SK-N-SH treated with all-trans-retinoic acid at 6 μM for 48 hours (cell line): ENCODE measurements around the gene CYP2R1.

Experiments used
- ATAC-seq: fragments of 200-7000 bp; cut with Tn5 transposase; 3 replicates; pipeline ENCODE4 v1.9.1; 2020; ENCODE audit warnings: mild to moderate bottlenecking, moderate library complexity
- ARNTL ChIP-seq: fragments of 450-650 bp; formaldehyde crosslinking; IDR thresholded peaks from 2 replicates; pipeline ENCODE4 v1.5.0; 2020; ENCODE audit warnings: low read depth, mild to moderate bottlenecking, moderate library complexity, borderline replicate concordance
- BACH2 ChIP-seq: fragments of 250-450 bp; sonication (Bioruptor Pico); IDR thresholded peaks from 2 replicates; pipeline ENCODE4 v1.9.0; 2021; ENCODE audit warnings: mild to moderate bottlenecking, borderline replicate concordance
- CSDC2 ChIP-seq: fragments of 250-450 bp; sonication (Bioruptor Pico); IDR thresholded peaks from 2 replicates; pipeline ENCODE4 v1.5.0; 2020; ENCODE audit warnings: mild to moderate bottlenecking, moderate library complexity
- CSRNP3 ChIP-seq: fragments of 250-450 bp; sonication (Bioruptor Pico); IDR thresholded peaks from 2 replicates; pipeline ENCODE4 v1.5.1; 2021; ENCODE audit warnings: mild to moderate bottlenecking, moderate library complexity
- ESRRG ChIP-seq: fragments of 250-450 bp; sonication (Bioruptor Pico); IDR thresholded peaks from 2 replicates; pipeline ENCODE4 v1.6.1; 2021; ENCODE audit warnings: mild to moderate bottlenecking
- GLIS3 ChIP-seq: fragments of 250-450 bp; sonication (Bioruptor Pico); IDR thresholded peaks from 2 replicates; pipeline ENCODE4 v1.5.0; 2020; ENCODE audit warnings: mild to moderate bottlenecking, moderate library complexity
- ISL1 ChIP-seq: fragments of 250-450 bp; sonication (Bioruptor Pico); IDR thresholded peaks from 2 replicates; pipeline ENCODE4 v2.1.2; 2022; ENCODE audit warnings: mild to moderate bottlenecking, moderate library complexity
- OSR1 ChIP-seq: fragments of 250-450 bp; sonication (Bioruptor Pico); IDR thresholded peaks from 2 replicates; pipeline ENCODE4 v1.8.0; 2022; ENCODE audit warnings: moderate library complexity, mild to moderate bottlenecking, inconsistent platforms
- POU6F1 ChIP-seq: fragments of 250-450 bp; sonication (Bioruptor Pico); IDR thresholded peaks from 2 replicates; pipeline ENCODE4 v1.8.0; 2021; ENCODE audit warnings: low read depth, mild to moderate bottlenecking, moderate library complexity, borderline replicate concordance
- PPARA ChIP-seq: fragments of 250-450 bp; sonication (Bioruptor Pico); IDR thresholded peaks from 2 replicates; pipeline ENCODE4 v1.5.0; 2020; ENCODE audit warnings: mild to moderate bottlenecking, borderline replicate concordance
- RARB ChIP-seq: fragments of 250-450 bp; sonication (Bioruptor Pico); IDR thresholded peaks from 2 replicates; pipeline ENCODE4 v1.8.0; 2021; ENCODE audit warnings: mild to moderate bottlenecking, moderate library complexity
- SNAI2 ChIP-seq: fragments of 250-450 bp; sonication (Bioruptor Pico); IDR thresholded peaks from 2 replicates; pipeline ENCODE4 v1.5.0; 2020; ENCODE audit warnings: mild to moderate bottlenecking, moderate library complexity
- TCF4 ChIP-seq: fragments of 250-450 bp; sonication (Bioruptor Pico); IDR thresholded peaks from 2 replicates; pipeline ENCODE4 v1.8.0; 2021; ENCODE audit warnings: mild to moderate bottlenecking, moderate library complexity, borderline replicate concordance
- TOX ChIP-seq: fragments of 250-450 bp; sonication (Bioruptor Pico); IDR thresholded peaks from 2 replicates; pipeline ENCODE4 v1.8.0; 2021; ENCODE audit warnings: mild to moderate bottlenecking, moderate library complexity, borderline replicate concordance
- TSHZ2 ChIP-seq: fragments of 250-450 bp; sonication (Bioruptor Pico); IDR thresholded peaks from 2 replicates; pipeline ENCODE4 v1.5.0; 2020; ENCODE audit warnings: mild to moderate bottlenecking, moderate library complexity
- ZC3H10 ChIP-seq: fragments of 250-450 bp; sonication (Bioruptor Pico); IDR thresholded peaks from 2 replicates; pipeline ENCODE4 v1.5.1; 2021; ENCODE audit warnings: mild to moderate bottlenecking, moderate library complexity
- ZFP3 ChIP-seq: fragments of 250-450 bp; sonication (Bioruptor Pico); IDR thresholded peaks from 2 replicates; pipeline ENCODE4 v1.5.0; 2020; ENCODE audit warnings: mild to moderate bottlenecking, moderate library complexity
- ZFP30 ChIP-seq: fragments of 450-650 bp; formaldehyde crosslinking; IDR thresholded peaks from 2 replicates; pipeline ENCODE4 v1.5.0; 2022; ENCODE audit warnings: mild to moderate bottlenecking, moderate library complexity
- ZNF565 ChIP-seq: fragments of 450-650 bp; formaldehyde crosslinking; conservative IDR thresholded peaks from 2 replicates; pipeline ENCODE4 v1.5.0; 2020; ENCODE audit warnings: low read depth, mild to moderate bottlenecking, moderate library complexity
- ZNF70 ChIP-seq: fragments of 450-650 bp; formaldehyde crosslinking; IDR thresholded peaks from 2 replicates; pipeline ENCODE4 v1.5.0; 2020; ENCODE audit warnings: mild to moderate bottlenecking, moderate library complexity
- ZNF8 ChIP-seq: fragments of 450-650 bp; formaldehyde crosslinking; IDR thresholded peaks from 2 replicates; pipeline ENCODE4 v1.5.0; 2020; ENCODE audit warnings: mild to moderate bottlenecking, moderate library complexity
- TF ChIP-seq, protein P1 (sequence below): fragments of 250-450 bp; sonication (Bioruptor Pico); IDR thresholded peaks from 2 replicates; pipeline ENCODE4 v1.8.0; 2020; ENCODE audit warnings: mild to moderate bottlenecking, moderate library complexity, borderline replicate concordance
- TF ChIP-seq, protein P2 (sequence below): fragments of 250-450 bp; sonication (Bioruptor Pico); IDR thresholded peaks from 2 replicates; pipeline ENCODE4 v1.5.1; 2020; ENCODE audit warnings: low read depth, mild to moderate bottlenecking, moderate library complexity

The CYP2R1 gene, protein sequence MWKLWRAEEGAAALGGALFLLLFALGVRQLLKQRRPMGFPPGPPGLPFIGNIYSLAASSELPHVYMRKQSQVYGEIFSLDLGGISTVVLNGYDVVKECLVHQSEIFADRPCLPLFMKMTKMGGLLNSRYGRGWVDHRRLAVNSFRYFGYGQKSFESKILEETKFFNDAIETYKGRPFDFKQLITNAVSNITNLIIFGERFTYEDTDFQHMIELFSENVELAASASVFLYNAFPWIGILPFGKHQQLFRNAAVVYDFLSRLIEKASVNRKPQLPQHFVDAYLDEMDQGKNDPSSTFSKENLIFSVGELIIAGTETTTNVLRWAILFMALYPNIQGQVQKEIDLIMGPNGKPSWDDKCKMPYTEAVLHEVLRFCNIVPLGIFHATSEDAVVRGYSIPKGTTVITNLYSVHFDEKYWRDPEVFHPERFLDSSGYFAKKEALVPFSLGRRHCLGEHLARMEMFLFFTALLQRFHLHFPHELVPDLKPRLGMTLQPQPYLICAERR

GRCh38 chr11:14892036-14892556, at the start of gene CYP2R1:
Gene CYP2R1, minus strand, starts transcription at chr11:14892231. Its CDS starts 26 bp downstream, at chr11:14892205.
- TF ChIP-seq ESRRG (CRISPR knock-in tag): no peak
- no peak for TF ChIP-seq GLIS3 (CRISPR knock-in tag)
- TF ChIP-seq ZFP30 (CRISPR knock-in tag): no peak
- TF ChIP-seq BACH2 (CRISPR knock-in tag): no peak
- no peak for TF ChIP-seq TOX (CRISPR knock-in tag)
- no peak for TF ChIP-seq ZNF8 (CRISPR knock-in tag)
- TF ChIP-seq PPARA (CRISPR knock-in tag): no peak
- TF ChIP-seq ZFP3: no peak
- no peak for TF ChIP-seq ARNTL
- TF ChIP-seq TSHZ2 (CRISPR knock-in tag): no peak
- no peak for TF ChIP-seq POU6F1
- TF ChIP-seq TCF4 (CRISPR knock-in tag): no peak
- no peak for TF ChIP-seq CSRNP3 (CRISPR knock-in tag)
- TF ChIP-seq ISL1: no peak
- TF ChIP-seq RARB: no peak
- TF ChIP-seq, protein P1, sequence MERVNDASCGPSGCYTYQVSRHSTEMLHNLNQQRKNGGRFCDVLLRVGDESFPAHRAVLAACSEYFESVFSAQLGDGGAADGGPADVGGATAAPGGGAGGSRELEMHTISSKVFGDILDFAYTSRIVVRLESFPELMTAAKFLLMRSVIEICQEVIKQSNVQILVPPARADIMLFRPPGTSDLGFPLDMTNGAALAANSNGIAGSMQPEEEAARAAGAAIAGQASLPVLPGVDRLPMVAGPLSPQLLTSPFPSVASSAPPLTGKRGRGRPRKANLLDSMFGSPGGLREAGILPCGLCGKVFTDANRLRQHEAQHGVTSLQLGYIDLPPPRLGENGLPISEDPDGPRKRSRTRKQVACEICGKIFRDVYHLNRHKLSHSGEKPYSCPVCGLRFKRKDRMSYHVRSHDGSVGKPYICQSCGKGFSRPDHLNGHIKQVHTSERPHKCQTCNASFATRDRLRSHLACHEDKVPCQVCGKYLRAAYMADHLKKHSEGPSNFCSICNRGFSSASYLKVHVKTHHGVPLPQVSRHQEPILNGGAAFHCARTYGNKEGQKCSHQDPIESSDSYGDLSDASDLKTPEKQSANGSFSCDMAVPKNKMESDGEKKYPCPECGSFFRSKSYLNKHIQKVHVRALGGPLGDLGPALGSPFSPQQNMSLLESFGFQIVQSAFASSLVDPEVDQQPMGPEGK (CRISPR knock-in tag): no peak
- TF ChIP-seq CSDC2 (CRISPR knock-in tag): no peak
- TF ChIP-seq OSR1 (CRISPR knock-in tag): no peak
- TF ChIP-seq, all 23 proteins: peak for 0
- ATAC-seq: peak; percentile 99

DNA sequence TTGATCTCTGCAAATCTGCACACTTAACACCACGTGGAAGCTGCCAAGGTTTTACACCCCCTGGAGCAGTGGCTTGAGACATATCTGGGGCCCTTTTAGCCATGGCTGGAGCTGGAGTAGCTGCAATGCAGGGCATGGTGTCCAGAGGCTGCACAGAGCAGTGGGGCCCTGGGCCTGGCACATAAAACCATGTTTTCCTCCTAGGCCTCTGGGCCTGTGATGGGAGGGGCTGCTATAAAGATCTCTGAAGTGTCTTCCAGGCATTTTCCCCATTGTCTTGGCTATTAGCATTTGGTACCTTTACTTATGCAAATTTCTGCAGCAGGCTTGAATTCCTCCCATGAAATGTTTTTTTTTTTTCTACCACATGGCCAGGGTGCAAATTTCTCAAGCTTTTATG, 46.9 kb upstream of the CYP2R1 start:
- no peak for TF ChIP-seq ZFP30 (CRISPR knock-in tag)
- TF ChIP-seq TCF4 (CRISPR knock-in tag): no peak
- TF ChIP-seq, protein P2, sequence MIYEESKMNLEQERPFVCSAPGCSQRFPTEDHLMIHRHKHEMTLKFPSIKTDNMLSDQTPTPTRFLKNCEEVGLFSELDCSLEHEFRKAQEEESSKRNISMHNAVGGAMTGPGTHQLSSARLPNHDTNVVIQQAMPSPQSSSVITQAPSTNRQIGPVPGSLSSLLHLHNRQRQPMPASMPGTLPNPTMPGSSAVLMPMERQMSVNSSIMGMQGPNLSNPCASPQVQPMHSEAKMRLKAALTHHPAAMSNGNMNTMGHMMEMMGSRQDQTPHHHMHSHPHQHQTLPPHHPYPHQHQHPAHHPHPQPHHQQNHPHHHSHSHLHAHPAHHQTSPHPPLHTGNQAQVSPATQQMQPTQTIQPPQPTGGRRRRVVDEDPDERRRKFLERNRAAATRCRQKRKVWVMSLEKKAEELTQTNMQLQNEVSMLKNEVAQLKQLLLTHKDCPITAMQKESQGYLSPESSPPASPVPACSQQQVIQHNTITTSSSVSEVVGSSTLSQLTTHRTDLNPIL: no peak
- TF ChIP-seq BACH2 (CRISPR knock-in tag): no peak
- no peak for TF ChIP-seq ZNF565
- no peak for TF ChIP-seq SNAI2 (CRISPR knock-in tag)
- no peak for TF ChIP-seq ZFP3
- TF ChIP-seq GLIS3 (CRISPR knock-in tag): no peak
- no peak for TF ChIP-seq ZNF70 (CRISPR knock-in tag)
- TF ChIP-seq PPARA (CRISPR knock-in tag): no peak
- TF ChIP-seq ZC3H10: no peak
- TF ChIP-seq OSR1 (CRISPR knock-in tag): no peak
- no peak for TF ChIP-seq ESRRG (CRISPR knock-in tag)
- no peak for TF ChIP-seq ISL1
- TF ChIP-seq CSRNP3 (CRISPR knock-in tag): no peak
- TF ChIP-seq CSDC2 (CRISPR knock-in tag): no peak
- ATAC-seq: no peak
